Epithelial cell of esophagus (primary cell): ENCODE measurements around the gene FGD2.

ENCODE experiments used
- DNase-seq: peaks from one replicate; pipeline ENCODE4 v3.0.0; 2010; ENCODE audit warnings: low read depth
- H3K4me3 ChIP-seq: 2 replicates; pipeline ENCODE4 v1.5.1; 2011; ENCODE audit warnings: mild to moderate bottlenecking, low read length, control low read depth
- CTCF ChIP-seq: IDR thresholded peaks from 2 replicates; pipeline ENCODE4 v1.5.1; 2011; ENCODE audit warnings: low read depth, mild to moderate bottlenecking, low read length, control low read depth, inconsistent platforms; ENCODE audit not compliant: insufficient read depth; ENCODE audit errors: missing control alignments

FGD2 gene

GRCh38 chr6:36967301-36967700 lies 38.2 kb upstream of the FGD2 start:
- DNase-seq, result no peak
- no peak overlapping the region for H3K4me3 ChIP-seq
- TF ChIP-seq CTCF, result no peak

- no peak overlapping the region for H3K4me3 ChIP-seq
- no peak for DNase-seq
- TF ChIP-seq CTCF, result no peak
Measured at GRCh38 chr6:36967757-36968156, 37.7 kb upstream of the FGD2 start.

GRCh38 chr6:36968266-36968977 lies 37.0 kb upstream of the FGD2 start:
- DNase-seq, result peak; percentile 71
- no peak overlapping the region for H3K4me3 ChIP-seq
- TF ChIP-seq CTCF, result no peak

- H3K4me3 ChIP-seq, result no peak overlapping the region
- no peak for TF ChIP-seq CTCF
- DNase-seq, result peak; percentile 33
Measured at GRCh38 chr6:36969240-36969691, 36.2 kb upstream of the FGD2 start.

GRCh38 chr6:36969988-36970891 lies 35.2 kb upstream of the FGD2 start:
- no peak for TF ChIP-seq CTCF
- H3K4me3 ChIP-seq, result no peak overlapping the region
- DNase-seq, result no peak

- no peak for DNase-seq
- H3K4me3 ChIP-seq, result no peak overlapping the region
- no peak for TF ChIP-seq CTCF
Measured at GRCh38 chr6:36970892-36971842, 34.3 kb upstream of the FGD2 start.
